Loucy (cell line): ENCODE results near the gene NRF1.

Source experiments
- CTCF ChIP-seq: fragments of 200-600 bp; sonication (generic); conservative IDR thresholded peaks from 2 replicates; pipeline ENCODE4 v1.5.1; 2014; ENCODE audit warnings: mild to moderate bottlenecking, antibody characterized with exemption, low read length
- EZH2phosphoT487 ChIP-seq: fragments of 200-600 bp; IDR thresholded peaks from 2 replicates; pipeline ENCODE4 v1.6.1; 2018; ENCODE audit warnings: antibody characterized with exemption, mild to moderate bottlenecking, moderate library complexity, borderline replicate concordance

- no peak for TF ChIP-seq CTCF
- no peak for TF ChIP-seq EZH2phosphoT487
These were observed 102.0 kb downstream of the NRF1 start for GRCh38 chr7:129713544-129713943.
